ENCODE data around the gene SPRED1.
A peak's percentile ranks its signal among the peaks of the same experiment; 100 is the strongest.

The SPRED1 gene

GRCh38 chr15:38252481-38253350 is at the start of gene SPRED1:
SPRED1 (plus strand) TSS chr15:38252836; CDS start chr15:38253186, 350 bp downstream.
- TF ChIP-seq CTCF (IDR thresholded peaks at IDR 0.05; ENCODE audit: low read depth, low read length), result no peak
- no peak for DNase-seq (ENCODE audit: low read depth, low spot score)
- in situ Hi-C loops (cut with HindIII; ENCODE audit: low sequenced_read_pairs), result no loop called here
- peak within 1 kb of the TSS; percentile 99 for H3K4me3 ChIP-seq (ENCODE audit: low read depth, low read length)

- no peak for DNase-seq (ENCODE audit: low read depth, low spot score)
- TF ChIP-seq CTCF (IDR thresholded peaks at IDR 0.05; ENCODE audit: low read depth, low read length), result no peak
- in situ Hi-C loops (cut with HindIII; ENCODE audit: low sequenced_read_pairs), result no loop called here
- H3K4me3 ChIP-seq (ENCODE audit: low read depth, low read length), result no peak overlapping the region
Measured at GRCh38 chr15:38205526-38206272, 46.9 kb upstream of the SPRED1 start.

- DNase-seq (ENCODE audit: low read depth, low spot score), result no peak
- no peak overlapping the region for H3K4me3 ChIP-seq (ENCODE audit: low read depth, low read length)
- no peak for TF ChIP-seq CTCF (IDR thresholded peaks at IDR 0.05; ENCODE audit: low read depth, low read length)
- in situ Hi-C loops (cut with HindIII; ENCODE audit: low sequenced_read_pairs), result no loop called here
Measured at GRCh38 chr15:38207621-38208020, 45.0 kb upstream of the SPRED1 start.

GRCh38 chr15:38208206-38208605 is 44.4 kb upstream of the SPRED1 start:
- TF ChIP-seq CTCF (IDR thresholded peaks at IDR 0.05; ENCODE audit: low read depth, low read length), result no peak
- no peak overlapping the region for H3K4me3 ChIP-seq (ENCODE audit: low read depth, low read length)
- DNase-seq (ENCODE audit: low read depth, low spot score), result no peak
- in situ Hi-C loops (cut with HindIII; ENCODE audit: low sequenced_read_pairs), result no loop called here

GRCh38 chr15:38208779-38209178 is 43.9 kb upstream of the SPRED1 start:
- no peak for TF ChIP-seq CTCF (IDR thresholded peaks at IDR 0.05; ENCODE audit: low read depth, low read length)
- no peak for DNase-seq (ENCODE audit: low read depth, low spot score)

GRCh38 chr15:38211249-38211648 is 41.4 kb upstream of the SPRED1 start:
- H3K4me3 ChIP-seq (ENCODE audit: low read depth, low read length), result no peak overlapping the region
- TF ChIP-seq CTCF (IDR thresholded peaks at IDR 0.05; ENCODE audit: low read depth, low read length), result no peak
- in situ Hi-C loops (cut with HindIII; ENCODE audit: low sequenced_read_pairs), result no loop called here
- DNase-seq (ENCODE audit: low read depth, low spot score), result no peak

More at GRCh38 chr15:38208779-38209178, 43.9 kb upstream of the SPRED1 start:
- in situ Hi-C loops (cut with HindIII; ENCODE audit: low sequenced_read_pairs), result no loop called here
- no peak overlapping the region for H3K4me3 ChIP-seq (ENCODE audit: low read depth, low read length)

Measured in astrocyte of the spinal cord (primary cell).